B cell (primary cell): ENCODE measurements around the gene ACIN1. TPM values are rescaled to one million over a fixed set of nuclear protein-coding genes. Genes with fewer than 3 reads are reported as not detected.

Source experiments
- ATAC-seq: fragments of 200-7000 bp; cut with Tn5 transposase; one replicate; pipeline ENCODE4 v1.10.0; 2021; ENCODE audit warnings: low read depth, mild to moderate bottlenecking, moderate number of reproducible peaks, moderate library complexity
- CTCF ChIA-PET: fragments of 350-600 bp; sonication (Branson Sonifier 250); formaldehyde crosslinking; loops from one replicate; lab custom pipeline; 2021; ENCODE audit warnings: antibody characterized with exemption, inconsistent platforms; lab: Charles Lee
- POLR2A ChIA-PET: fragments of 350-600 bp; sonication (Branson Sonifier 250); formaldehyde crosslinking; loops from one replicate; lab custom pipeline; 2021; ENCODE audit warnings: antibody characterized with exemption; lab: Charles Lee
- DNase-seq: peaks from one replicate; pipeline ENCODE4 v3.0.0; 2013
- H2AFZ ChIP-seq: 2 replicates; pipeline ENCODE4 v1.6.1; 2012; ENCODE audit warnings: mild to moderate bottlenecking, low read depth, low read length; ENCODE audit not compliant: insufficient read depth, poor library complexity, severe bottlenecking
- H3K27ac ChIP-seq, 2 donors: 1 replicate in 1 of 2; 2 replicates in 1 of 2; pipeline ENCODE4 v1.5.1; 2012 to 2013; ENCODE audit warnings: low read length in 2 of 2, mild to moderate bottlenecking in 2 of 2, moderate library complexity in 1 of 2
- H3K27me3 ChIP-seq, 4 experiments: fragments of 200-600 bp in 1 of 4; sonication (generic) in 1 of 4; replicated peaks in 1 of 4; 1 replicate in 2 of 4; 2 replicates in 2 of 4; pipeline versions ENCODE4 v1.6.1 to v1.7.0; 2013 to 2016; ENCODE audit warnings: low read length in 3 of 4, mild to moderate bottlenecking in 2 of 4, mixed read lengths in 1 of 4, moderate library complexity in 1 of 4; ENCODE audit not compliant: insufficient read depth in 4 of 4, control insufficient read depth in 3 of 4; ENCODE audit errors: control extremely low read depth in 1 of 4
- H3K36me3 ChIP-seq, 2 experiments: replicated peaks in 1 of 2; 1 replicate in 1 of 2; 2 replicates in 1 of 2; pipeline versions ENCODE4 v1.6.1 to v1.7.1; 2013; ENCODE audit warnings: low read length in 1 of 2; ENCODE audit not compliant: insufficient read depth in 2 of 2, control insufficient read depth in 1 of 2; ENCODE audit errors: control extremely low read depth in 1 of 2, extremely low read depth in 1 of 2
- H3K4me1 ChIP-seq, 2 donors: fragments of 200-600 bp in 1 of 2; sonication (generic) in 1 of 2; 1 replicate in 1 of 2; 2 replicates in 1 of 2; pipeline versions ENCODE4 v1.5.1 to v1.6.1; 2013 to 2017; ENCODE audit warnings: low read length in 2 of 2; ENCODE audit not compliant: control insufficient read depth in 2 of 2, insufficient read depth in 2 of 2
- H3K4me2 ChIP-seq: replicated peaks from 2 replicates; pipeline ENCODE3; 2012; ENCODE audit warnings: mild to moderate bottlenecking, low read depth, low read length; ENCODE audit not compliant: poor library complexity, severe bottlenecking
- H3K4me3 ChIP-seq, 5 experiments: fragments of 200-600 bp in 1 of 5; sonication (generic) in 1 of 5; 1 replicate in 3 of 5; 2 replicates in 2 of 5; pipeline versions ENCODE4 v1.5.1 to v1.7.0; 2011 to 2016; ENCODE audit warnings: low read length in 4 of 5, mild to moderate bottlenecking in 4 of 5, low read depth in 2 of 5, control low read depth in 1 of 5, moderate library complexity in 1 of 5; ENCODE audit not compliant: insufficient read depth in 1 of 5; ENCODE audit errors: control extremely low read depth in 1 of 5, extremely low read depth in 1 of 5
- H3K79me2 ChIP-seq: fragments of 200-600 bp; sonication (generic); one replicate; pipeline ENCODE4 v1.6.0; 2016; ENCODE audit warnings: low read length; ENCODE audit not compliant: control insufficient read depth, insufficient read depth
- H3K9ac ChIP-seq: fragments of 200-600 bp; sonication (generic); 2 replicates; pipeline ENCODE4 v1.6.1; 2017; ENCODE audit warnings: mild to moderate bottlenecking, low read length, moderate library complexity
- H3K9me3 ChIP-seq, 3 donors: one replicate each; pipeline versions ENCODE4 v1.6.1 to v1.7.1; 2013; ENCODE audit warnings: low read length in 2 of 3; ENCODE audit not compliant: control insufficient read depth in 2 of 3, insufficient read depth in 1 of 3; ENCODE audit errors: control extremely low read depth in 1 of 3
- H4K20me1 ChIP-seq: 2 replicates; pipeline ENCODE4 v1.6.0; 2012; ENCODE audit warnings: mild to moderate bottlenecking, low read length; ENCODE audit not compliant: insufficient read depth, control insufficient read depth, poor library complexity, severe bottlenecking
- H3K27ac Mint-ChIP-seq: one replicate; pipeline ENCODE4 v1.8.0; 2021; ENCODE audit warnings: mixed read lengths
- H3K27me3 Mint-ChIP-seq: one replicate; pipeline ENCODE4 v1.8.0; 2021; ENCODE audit warnings: mixed read lengths
- H3K4me1 Mint-ChIP-seq: one replicate; pipeline ENCODE4 v1.8.0; 2021; ENCODE audit warnings: mixed read lengths
- H3K4me3 Mint-ChIP-seq: one replicate; pipeline ENCODE4 v1.8.0; 2021; ENCODE audit warnings: mixed read lengths
- H3K9me3 Mint-ChIP-seq: one replicate; pipeline ENCODE4 v1.8.0; 2022; ENCODE audit warnings: mixed read lengths; ENCODE audit not compliant: insufficient read depth
- CTCF ChIP-seq: fragments of 200-600 bp; IDR thresholded peaks from one replicate; pipeline ENCODE4 v1.8.0; 2022; ENCODE audit warnings: antibody characterized with exemption, mild to moderate bottlenecking
- EZH2 ChIP-seq: IDR thresholded peaks from 2 replicates; pipeline ENCODE4 v1.6.1; 2012; ENCODE audit warnings: borderline replicate concordance, low read depth, mild to moderate bottlenecking, moderate library complexity, low read length; ENCODE audit not compliant: insufficient read depth, poor library complexity, severe bottlenecking
- WGBS: methylation state at CpG from one replicate; pipeline ENCODE4 v1.1.5; 2013; ENCODE audit warnings: missing lambda C conversion rate; ENCODE audit not compliant: insufficient coverage; 5-methylcytosine and 5-hydroxymethylcytosine counted together
- intact Hi-C: fragments of 100-400 bp; cut with micrococcal nuclease; formaldehyde crosslinking; loops from one replicate; pipeline ENCODE4 v1.10.0; 2022
- polyA plus RNA-seq: library from polyadenylated mRNA; depleted of rRNA; stranded (reverse); fragments of >200 nt; gene quantifications from 2 replicates; pipeline ENCODE4 v1.2.3, GENCODE V29; 2012
- total RNA-seq, 2 donors: library from RNA; stranded (reverse); fragments of 120-200 nt in 1 of 2; gene quantifications; 1 replicate in 1 of 2; 2 replicates in 1 of 2; pipeline versions ENCODE4 v1.2.3 to v1.2.4, GENCODE V29; 2013 to 2022

The ACIN1 gene
- total and polyA plus RNA-seq, 2 donors (not counting 1 experiment from before 2014, with no cell fraction given), result 178 to 359 TPM

GRCh38 chr14:23045419-23046357 lies 49.2 kb downstream of the ACIN1 start:
- DNase-seq (no peak), ATAC-seq (no peak)
- no peaks in the 10 kb centered on the region for H3K36me3 ChIP-seq
- Mint-ChIP-seq H3K9me3 (no peaks in the 10 kb centered on the region), H3K4me3 (no peak overlapping the region), H3K27me3 (no peaks in the 10 kb centered on the region), H3K27ac (no peak overlapping the region), H3K4me1 (no peaks in the 10 kb centered on the region)
- no peak for TF ChIP-seq EZH2
- TF ChIP-seq CTCF, result no peak
- H3K4me1 ChIP-seq, result no peaks in the 10 kb centered on the region
- H3K27ac ChIP-seq, result no peak overlapping the region
- H3K9me3 ChIP-seq, result no peaks in the 10 kb centered on the region
- intact Hi-C loops, result no loop called here
- H4K20me1 ChIP-seq, result no peaks in the 10 kb centered on the region
- ChIA-PET CTCF (interaction anchor here (1.0 kb wide), 1 partner anchor 512 kb away, joined by 5 read pairs; no protein-coding TSS in a partner anchor), POLR2A (no interaction called here)
- H2AFZ ChIP-seq, result no peak overlapping the region
- WGBS, result 87% methylated on average over 10 of the region's 13 CpGs
- peaks cover 0 to 4% (median 0%) of the 10 kb centered on the region in 4 experiments for H3K27me3 ChIP-seq
- no peaks in the 10 kb centered on the region for H3K79me2 ChIP-seq
- H3K9ac ChIP-seq, result no peak overlapping the region
- H3K4me3 ChIP-seq, result no peak overlapping the region
- no peak overlapping the region for H3K4me2 ChIP-seq

GRCh38 chr14:23044840-23045239 lies 50.1 kb downstream of the ACIN1 start:
- H3K27me3 Mint-ChIP-seq, result no peaks in the 10 kb centered on the region
- intact Hi-C loops, result no loop called here
- no peak overlapping the region for H3K4me2 ChIP-seq
- no peaks in the 10 kb centered on the region for H3K9me3 Mint-ChIP-seq
- no peak for TF ChIP-seq CTCF
- no peak for TF ChIP-seq EZH2
- no peak overlapping the region for H3K27ac ChIP-seq
- no peaks in the 10 kb centered on the region for H3K4me1 ChIP-seq
- no peaks in the 10 kb centered on the region for H3K79me2 ChIP-seq
- no peak overlapping the region for H3K27ac Mint-ChIP-seq
- peaks cover 0 to 4% (median 0%) of the 10 kb centered on the region in 4 experiments for H3K27me3 ChIP-seq
- H3K4me3 Mint-ChIP-seq, result no peak overlapping the region
- WGBS, result 94% methylated on average over 7 of the region's 8 CpGs
- ATAC-seq (no peak), DNase-seq (no peak)
- no peaks in the 10 kb centered on the region for H3K9me3 ChIP-seq
- H3K4me3 ChIP-seq, result no peak overlapping the region
- ChIA-PET CTCF (no interaction called here), POLR2A (no interaction called here)
- no peaks in the 10 kb centered on the region for H3K36me3 ChIP-seq
- H2AFZ ChIP-seq, result no peak overlapping the region
- H4K20me1 ChIP-seq, result no peaks in the 10 kb centered on the region
- no peak overlapping the region for H3K9ac ChIP-seq
- H3K4me1 Mint-ChIP-seq, result no peaks in the 10 kb centered on the region
